ENCODE results near the gene TLE4.

GRCh38 chr9:79621916-79622575 is 50.3 kb downstream of the TLE4 start:
- TF ChIP-seq, protein P1, sequence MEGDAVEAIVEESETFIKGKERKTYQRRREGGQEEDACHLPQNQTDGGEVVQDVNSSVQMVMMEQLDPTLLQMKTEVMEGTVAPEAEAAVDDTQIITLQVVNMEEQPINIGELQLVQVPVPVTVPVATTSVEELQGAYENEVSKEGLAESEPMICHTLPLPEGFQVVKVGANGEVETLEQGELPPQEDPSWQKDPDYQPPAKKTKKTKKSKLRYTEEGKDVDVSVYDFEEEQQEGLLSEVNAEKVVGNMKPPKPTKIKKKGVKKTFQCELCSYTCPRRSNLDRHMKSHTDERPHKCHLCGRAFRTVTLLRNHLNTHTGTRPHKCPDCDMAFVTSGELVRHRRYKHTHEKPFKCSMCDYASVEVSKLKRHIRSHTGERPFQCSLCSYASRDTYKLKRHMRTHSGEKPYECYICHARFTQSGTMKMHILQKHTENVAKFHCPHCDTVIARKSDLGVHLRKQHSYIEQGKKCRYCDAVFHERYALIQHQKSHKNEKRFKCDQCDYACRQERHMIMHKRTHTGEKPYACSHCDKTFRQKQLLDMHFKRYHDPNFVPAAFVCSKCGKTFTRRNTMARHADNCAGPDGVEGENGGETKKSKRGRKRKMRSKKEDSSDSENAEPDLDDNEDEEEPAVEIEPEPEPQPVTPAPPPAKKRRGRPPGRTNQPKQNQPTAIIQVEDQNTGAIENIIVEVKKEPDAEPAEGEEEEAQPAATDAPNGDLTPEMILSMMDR (IDR thresholded peaks at IDR 0.05) = no peak
- TF ChIP-seq POLR2A (IDR thresholded peaks at IDR 0.05) = no peak

Measured in esophagus squamous epithelium (tissue), 4 donors.